Measurements from ENCODE around the gene EHMT1.
"Not testable (repeated sequence)": the region's sequence is repeated elsewhere in the genome, so short reads cannot be mapped to it uniquely, and the experiment has no call there.

Gene EHMT1

DNA sequence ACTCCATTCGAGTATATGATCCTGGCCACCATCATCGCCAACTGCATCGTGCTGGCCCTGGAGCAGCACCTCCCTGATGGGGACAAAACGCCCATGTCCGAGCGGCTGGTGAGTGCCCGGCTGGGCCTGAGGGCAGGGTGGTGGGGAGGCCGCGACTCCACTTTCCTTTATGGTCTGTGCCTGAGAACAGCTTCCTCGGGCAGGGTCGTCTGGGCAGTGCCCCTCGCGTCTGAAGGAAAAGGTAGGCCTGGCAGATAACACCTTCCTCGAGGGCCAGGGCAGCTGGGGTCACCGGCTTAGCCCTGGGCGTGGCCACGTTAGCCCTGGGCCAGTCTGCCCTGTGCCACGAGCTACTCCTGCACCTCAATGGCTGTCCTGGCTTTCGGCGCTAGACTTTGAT is 260.2 kb downstream of the EHMT1 start:
- DNase-seq: no peak

DNA sequence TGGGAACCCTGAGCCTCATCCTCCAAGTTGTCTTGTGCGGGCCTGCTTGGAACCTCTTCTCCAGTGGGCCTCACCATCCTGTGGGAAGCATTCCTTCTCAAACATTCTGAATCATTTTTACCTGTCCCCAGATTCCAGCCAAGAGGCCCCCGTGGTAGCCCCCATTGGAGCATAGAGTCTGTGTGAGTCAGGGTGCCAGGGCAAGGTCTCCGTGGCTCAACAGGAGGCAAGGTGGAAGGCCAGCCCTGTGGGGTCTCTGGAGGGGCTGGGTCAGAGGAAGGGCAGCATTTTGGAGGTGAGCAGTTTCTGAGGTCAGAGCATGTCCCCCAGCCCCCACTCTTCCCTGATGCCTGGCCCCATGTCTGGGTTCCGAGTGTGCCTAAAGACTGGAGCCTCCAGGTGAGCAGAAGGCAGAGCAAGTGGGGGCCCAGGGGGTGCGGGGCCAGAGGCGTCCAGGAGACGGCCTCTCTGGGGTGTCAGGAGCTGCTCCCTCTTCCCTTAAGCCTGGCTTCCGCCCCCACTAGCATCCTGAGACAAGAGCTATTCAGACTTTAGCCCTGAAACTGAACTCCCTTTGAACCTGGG is 260.9 kb downstream of the EHMT1 start:
- DNase-seq: no peak

- no peak for DNase-seq
Measured at GRCh38 chr9:137880160-137880975, 261.6 kb downstream of the EHMT1 start.

DNA sequence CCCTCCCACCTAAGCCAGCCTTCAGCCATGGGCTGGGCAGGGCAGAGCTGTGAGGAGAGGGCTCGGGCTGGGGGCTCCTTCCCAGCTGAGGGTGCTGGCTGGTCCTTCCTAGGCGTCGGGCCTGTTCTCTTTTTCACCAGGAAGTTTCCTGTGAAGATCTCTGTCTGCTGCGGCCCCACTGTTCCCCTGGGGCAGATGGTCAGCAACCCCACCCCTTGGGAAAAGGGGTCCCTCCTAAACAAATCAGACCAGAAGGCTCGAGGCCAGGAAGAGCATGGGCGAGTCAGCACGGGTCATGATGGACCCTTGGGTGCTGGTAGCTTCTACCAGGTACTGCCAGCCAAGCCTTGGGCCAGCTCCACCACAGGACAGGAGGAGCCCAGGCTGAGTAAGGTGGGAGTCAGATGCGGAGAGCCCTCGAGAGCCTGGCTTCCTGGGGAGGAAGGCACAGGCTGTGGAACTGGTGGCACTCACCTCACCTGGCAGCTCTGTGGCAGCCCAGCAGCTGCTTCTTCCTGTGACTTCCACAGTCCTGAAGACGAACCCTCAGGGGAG is 262.2 kb downstream of the EHMT1 start:
- DNase-seq: no peak

GRCh38 chr9:137881591-137882505 is 263.0 kb downstream of the EHMT1 start:
- DNase-seq: no peak

DNA sequence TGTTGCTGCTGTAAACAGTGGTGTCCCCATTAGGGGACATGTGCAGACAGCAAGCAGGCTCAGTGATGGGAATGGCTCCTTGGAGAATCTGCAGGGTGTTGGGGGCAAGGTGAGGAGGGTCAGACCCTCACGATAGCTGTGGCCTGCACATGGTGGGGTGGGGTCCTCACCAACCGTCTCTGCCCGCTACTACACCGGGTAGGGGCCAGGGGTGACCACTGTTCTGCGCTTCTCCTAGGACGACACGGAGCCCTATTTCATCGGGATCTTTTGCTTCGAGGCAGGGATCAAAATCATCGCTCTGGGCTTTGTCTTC is 263.7 kb downstream of the EHMT1 start:
- DNase-seq: no peak

DNA sequence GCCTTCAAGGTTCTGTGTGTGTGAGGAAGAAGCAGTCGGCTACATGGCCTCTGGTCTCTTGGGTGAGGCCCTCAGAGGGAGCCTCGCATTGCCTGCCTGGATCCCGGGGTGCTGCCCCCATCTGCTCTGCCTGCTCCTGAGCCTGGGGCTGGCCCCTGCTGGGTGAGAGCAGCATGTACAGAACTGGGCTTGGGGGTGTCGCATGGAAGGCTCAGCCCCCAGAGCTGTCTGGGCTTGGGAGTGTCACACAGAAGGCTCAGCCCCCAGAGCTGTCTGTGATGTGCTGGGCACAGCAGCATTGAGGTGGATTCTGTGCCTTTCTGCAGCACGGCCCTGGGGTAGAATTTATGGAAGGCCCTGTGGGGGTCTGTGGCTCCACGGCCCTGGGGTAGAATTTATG is 265.2 kb downstream of the EHMT1 start:
- not testable (repeated sequence) for DNase-seq

DNA sequence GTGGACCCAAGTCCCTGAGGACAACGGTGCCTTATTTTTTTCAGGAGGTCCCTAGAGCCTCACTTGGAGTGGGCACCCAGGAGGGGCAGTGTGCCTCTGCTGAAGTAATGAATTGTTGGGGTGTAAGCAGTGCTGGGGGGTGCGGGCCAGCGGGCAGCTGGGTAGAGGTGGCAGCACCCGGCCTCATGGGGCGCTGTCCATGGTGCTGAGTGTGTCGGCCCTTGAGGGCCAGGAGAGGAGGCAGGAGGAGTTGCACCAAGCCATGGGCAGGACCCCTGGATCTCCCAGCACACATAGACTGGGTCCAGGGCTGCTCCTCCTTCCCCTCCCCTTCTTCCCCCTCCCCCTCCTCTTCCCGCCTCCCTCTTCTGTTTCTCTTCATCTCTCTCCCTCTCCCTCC is 265.7 kb downstream of the EHMT1 start:
- not testable (repeated sequence) for DNase-seq

- DNase-seq: not testable (repeated sequence)
Measured at GRCh38 chr9:137885121-137885520, 266.3 kb downstream of the EHMT1 start.

Measured in NCI-H1694 treated with DMSO at 0.1 percent for 48 hours (cell line).